HEK293T (cell line): ENCODE data around the gene TENT4A.

Experiments used
- BHLHE40 ChIP-seq: fragments of 450-650 bp; IDR thresholded peaks from 2 replicates; pipeline ENCODE4 v1.6.1; 2016; ENCODE audit warnings: mild to moderate bottlenecking, moderate library complexity, borderline replicate concordance
- FOXM1 ChIP-seq: fragments of 450-650 bp; IDR thresholded peaks from 2 replicates; pipeline ENCODE4 v1.6.1; 2017; ENCODE audit warnings: mild to moderate bottlenecking, borderline replicate concordance
- LEF1 ChIP-seq: fragments of 450-650 bp; IDR thresholded peaks from 2 replicates; pipeline ENCODE4 v1.6.1; 2017; ENCODE audit warnings: mild to moderate bottlenecking, borderline replicate concordance
- SP1 ChIP-seq: fragments of 450-650 bp; IDR thresholded peaks from 2 replicates; pipeline ENCODE4 v1.6.1; 2017
- SUZ12 ChIP-seq: fragments of 450-650 bp; IDR thresholded peaks from 2 replicates; pipeline ENCODE4 v1.6.1; 2016; ENCODE audit warnings: mild to moderate bottlenecking

DNA sequence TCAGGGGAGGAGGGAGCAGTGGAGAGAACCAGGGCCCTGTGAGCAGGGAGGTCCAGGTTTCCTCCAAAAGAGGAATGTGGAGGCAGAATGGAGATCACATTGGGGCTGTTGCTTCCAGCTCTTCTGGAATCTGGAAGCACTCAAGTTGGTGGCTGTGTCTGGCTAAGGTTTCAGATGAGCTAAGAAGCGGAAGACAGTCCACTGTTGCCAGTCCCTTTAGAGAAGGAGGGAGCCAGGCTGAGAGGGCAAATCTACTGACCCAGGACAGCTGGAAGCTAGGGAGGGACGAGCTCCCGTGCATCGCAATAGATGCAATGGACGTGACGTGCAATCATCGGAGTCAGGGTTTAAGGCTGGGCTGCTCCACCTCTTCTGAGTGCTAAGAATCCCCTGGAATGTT is 71.2 kb downstream of the TENT4A start:
- TF ChIP-seq BHLHE40 (no peak), LEF1 (no peak), FOXM1 (no peak), SUZ12 (no peak), SP1 (no peak)
